Measurements from ENCODE around the gene NEU4. TPM values are rescaled to one million over a fixed set of nuclear protein-coding genes. Genes with fewer than 3 reads are reported as not detected.

Gene NEU4
- total RNA-seq, 1 donor from 2014 or later, result 1.0 TPM

- peaks cover 6% of the 10 kb centered on the region for H3K9me3 Mint-ChIP-seq
- H3K4me3 Mint-ChIP-seq, result no peak overlapping the region
- H3K27me3 Mint-ChIP-seq, result peaks cover 21% of the 10 kb centered on the region
- no peak for DNase-seq
- intact Hi-C loops (cut with micrococcal nuclease), result no loop called here
- H3K27ac Mint-ChIP-seq, result no peak overlapping the region
- H3K36me3 Mint-ChIP-seq (ENCODE audit: low read depth), result peaks cover 13% of the 10 kb centered on the region
- peaks cover 35% of the 10 kb centered on the region for H3K4me1 Mint-ChIP-seq
Measured at GRCh38 chr2:241841181-241842066, 32.4 kb downstream of the NEU4 start.

- Mint-ChIP-seq H3K27me3 (peaks cover 16% of the 10 kb centered on the region), H3K9me3 (peaks cover 6% of the 10 kb centered on the region), H3K27ac (no peak overlapping the region), H3K4me1 (peaks cover 38% of the 10 kb centered on the region), H3K36me3 (ENCODE audit: low read depth) (peaks cover 15% of the 10 kb centered on the region), H3K4me3 (no peak overlapping the region)
- DNase-seq, result no peak
- intact Hi-C loops (cut with micrococcal nuclease), result no loop called here
Measured at GRCh38 chr2:241842067-241842415, 33.0 kb downstream of the NEU4 start.

- H3K27me3 Mint-ChIP-seq, result peaks cover 9% of the 10 kb centered on the region
- DNase-seq, result peak; percentile 85
- intact Hi-C loops (cut with micrococcal nuclease), result no loop called here
Measured at GRCh38 chr2:241842620-241843211, 33.7 kb downstream of the NEU4 start.

GRCh38 chr2:241843321-241844065 is 34.5 kb downstream of the NEU4 start:
- Mint-ChIP-seq H3K4me1 (peaks cover 36% of the 10 kb centered on the region), H3K36me3 (ENCODE audit: low read depth) (peaks cover 15% of the 10 kb centered on the region), H3K4me3 (peak overlapping the region; percentile 66), H3K27ac (peak overlapping the region; percentile 84), H3K9me3 (peaks cover 3% of the 10 kb centered on the region), H3K27me3 (peaks cover 5% of the 10 kb centered on the region)
- DNase-seq, result no peak
- intact Hi-C loops (cut with micrococcal nuclease), result loop anchor here (1.0 kb wide), 4 partner anchors 16 to 108 kb away; no protein-coding TSS in a partner anchor

More at GRCh38 chr2:241842620-241843211, 33.7 kb downstream of the NEU4 start:
- Mint-ChIP-seq H3K27ac (peak overlapping the region; percentile 84), H3K9me3 (peaks cover 3% of the 10 kb centered on the region), H3K36me3 (ENCODE audit: low read depth) (peaks cover 15% of the 10 kb centered on the region), H3K4me3 (peak overlapping the region; percentile 66), H3K4me1 (peaks cover 36% of the 10 kb centered on the region)

GRCh38 chr2:241844066-241844728 is 35.2 kb downstream of the NEU4 start:
- Mint-ChIP-seq H3K9me3 (peaks cover 3% of the 10 kb centered on the region), H3K4me3 (peak overlapping the region; percentile 73), H3K27me3 (peaks cover 3% of the 10 kb centered on the region), H3K4me1 (peaks cover 34% of the 10 kb centered on the region), H3K27ac (peak overlapping the region; percentile 89), H3K36me3 (ENCODE audit: low read depth) (peaks cover 18% of the 10 kb centered on the region)
- intact Hi-C loops (cut with micrococcal nuclease), result loop anchor here (1.0 kb wide), 4 partner anchors 15 to 109 kb away; no protein-coding TSS in a partner anchor
- DNase-seq, result peak; percentile 95

GRCh38 chr2:241844831-241845578 is 36.0 kb downstream of the NEU4 start:
- H3K4me1 Mint-ChIP-seq, result peaks cover 34% of the 10 kb centered on the region
- H3K36me3 Mint-ChIP-seq (ENCODE audit: low read depth), result peaks cover 18% of the 10 kb centered on the region
- H3K9me3 Mint-ChIP-seq, result peaks cover 3% of the 10 kb centered on the region
- no peaks in the 10 kb centered on the region for H3K27me3 Mint-ChIP-seq
- H3K27ac Mint-ChIP-seq, result peak overlapping the region; percentile 89
- intact Hi-C loops (cut with micrococcal nuclease), result loop anchor here (1.0 kb wide), 4 partner anchors 14 to 110 kb away; no protein-coding TSS in a partner anchor
- peak overlapping the region; percentile 73 for H3K4me3 Mint-ChIP-seq
- no peak for DNase-seq

- no peak for DNase-seq
- H3K9me3 Mint-ChIP-seq, result peaks cover 3% of the 10 kb centered on the region
- H3K27me3 Mint-ChIP-seq, result no peaks in the 10 kb centered on the region
- intact Hi-C loops (cut with micrococcal nuclease), result no loop called here
- peak overlapping the region; percentile 89 for H3K27ac Mint-ChIP-seq
- H3K4me1 Mint-ChIP-seq, result peaks cover 33% of the 10 kb centered on the region
- H3K36me3 Mint-ChIP-seq (ENCODE audit: low read depth), result peaks cover 20% of the 10 kb centered on the region
- H3K4me3 Mint-ChIP-seq, result peak overlapping the region; percentile 73
Measured at GRCh38 chr2:241846406-241846805, 37.4 kb downstream of the NEU4 start.

GRCh38 chr2:241848761-241849615 is 40.0 kb downstream of the NEU4 start:
- peaks cover 24% of the 10 kb centered on the region for H3K4me1 Mint-ChIP-seq
- no peak for DNase-seq
- H3K27me3 Mint-ChIP-seq, result no peaks in the 10 kb centered on the region
- peaks cover 24% of the 10 kb centered on the region for H3K36me3 Mint-ChIP-seq (ENCODE audit: low read depth)
- intact Hi-C loops (cut with micrococcal nuclease), result no loop called here
- no peak overlapping the region for H3K4me3 Mint-ChIP-seq
- no peak overlapping the region for H3K27ac Mint-ChIP-seq
- H3K9me3 Mint-ChIP-seq, result peaks cover 3% of the 10 kb centered on the region

GRCh38 chr2:241849616-241850543 is 40.9 kb downstream of the NEU4 start:
- H3K4me1 Mint-ChIP-seq, result peaks cover 17% of the 10 kb centered on the region
- no peak overlapping the region for H3K4me3 Mint-ChIP-seq
- intact Hi-C loops (cut with micrococcal nuclease), result no loop called here
- DNase-seq, result no peak
- no peak overlapping the region for H3K27ac Mint-ChIP-seq
- peaks cover 3% of the 10 kb centered on the region for H3K9me3 Mint-ChIP-seq
- no peaks in the 10 kb centered on the region for H3K27me3 Mint-ChIP-seq
- H3K36me3 Mint-ChIP-seq (ENCODE audit: low read depth), result peaks cover 24% of the 10 kb centered on the region

GRCh38 chr2:241850544-241851324 is 41.7 kb downstream of the NEU4 start:
- Mint-ChIP-seq H3K27ac (no peak overlapping the region), H3K27me3 (no peaks in the 10 kb centered on the region), H3K9me3 (peaks cover 3% of the 10 kb centered on the region), H3K4me1 (peaks cover 11% of the 10 kb centered on the region), H3K4me3 (no peak overlapping the region), H3K36me3 (ENCODE audit: low read depth) (peaks cover 19% of the 10 kb centered on the region)
- intact Hi-C loops (cut with micrococcal nuclease), result no loop called here
- no peak for DNase-seq

Data from activated CD4-positive, alpha-beta T cell treated with anti-CD3 and anti-CD28 coated beads, Interleukin-2, amount 10 ng/mL, durations not matched to agents 24 days and 14 days (primary cell).